GM13977 (cell line): Measurements from ENCODE around the gene MYO19.
"Not testable (repeated sequence)": the region's sequence is repeated elsewhere in the genome, so short reads cannot be mapped to it uniquely, and the experiment has no call there.

ENCODE experiments used
- DNase-seq: peaks from one replicate; pipeline ENCODE4 v3.0.0; 2012; ENCODE audit warnings: low spot score
- in situ Hi-C: fragments of 300-500 bp; cut with MboI; formaldehyde crosslinking; loops from one replicate; pipeline ENCODE4 v1.12.0; 2022; ENCODE audit warnings: low sequenced_read_pairs, low pct_unique_long_range_greater_than_20kb, mixed read lengths, inconsistent platforms; ENCODE audit not compliant: unreplicated experiment
- TF ChIP-seq, protein P1 (sequence below): IDR thresholded peaks from 2 replicates; pipeline ENCODE4 v1.5.1; 2012; ENCODE audit warnings: mild to moderate bottlenecking, control low read depth; ENCODE audit not compliant: insufficient read depth; ENCODE audit errors: extremely low read depth, missing control alignments

Gene MYO19

GRCh38 chr17:36509272-36509985, 25.2 kb downstream of the MYO19 start:
- no peak for DNase-seq
- TF ChIP-seq, protein P1, sequence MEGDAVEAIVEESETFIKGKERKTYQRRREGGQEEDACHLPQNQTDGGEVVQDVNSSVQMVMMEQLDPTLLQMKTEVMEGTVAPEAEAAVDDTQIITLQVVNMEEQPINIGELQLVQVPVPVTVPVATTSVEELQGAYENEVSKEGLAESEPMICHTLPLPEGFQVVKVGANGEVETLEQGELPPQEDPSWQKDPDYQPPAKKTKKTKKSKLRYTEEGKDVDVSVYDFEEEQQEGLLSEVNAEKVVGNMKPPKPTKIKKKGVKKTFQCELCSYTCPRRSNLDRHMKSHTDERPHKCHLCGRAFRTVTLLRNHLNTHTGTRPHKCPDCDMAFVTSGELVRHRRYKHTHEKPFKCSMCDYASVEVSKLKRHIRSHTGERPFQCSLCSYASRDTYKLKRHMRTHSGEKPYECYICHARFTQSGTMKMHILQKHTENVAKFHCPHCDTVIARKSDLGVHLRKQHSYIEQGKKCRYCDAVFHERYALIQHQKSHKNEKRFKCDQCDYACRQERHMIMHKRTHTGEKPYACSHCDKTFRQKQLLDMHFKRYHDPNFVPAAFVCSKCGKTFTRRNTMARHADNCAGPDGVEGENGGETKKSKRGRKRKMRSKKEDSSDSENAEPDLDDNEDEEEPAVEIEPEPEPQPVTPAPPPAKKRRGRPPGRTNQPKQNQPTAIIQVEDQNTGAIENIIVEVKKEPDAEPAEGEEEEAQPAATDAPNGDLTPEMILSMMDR: no peak
- in situ Hi-C loops: no loop called here

GRCh38 chr17:36508439-36508838, 26.2 kb downstream of the MYO19 start:
- in situ Hi-C loops: not testable (repeated sequence)

GRCh38 chr17:36507266-36507665, 27.4 kb downstream of the MYO19 start:
- in situ Hi-C loops: no loop called here
- no peak for DNase-seq
- TF ChIP-seq, protein P1: no peak

More at GRCh38 chr17:36508439-36508838, 26.2 kb downstream of the MYO19 start:
- not testable (repeated sequence) for DNase-seq

DNA sequence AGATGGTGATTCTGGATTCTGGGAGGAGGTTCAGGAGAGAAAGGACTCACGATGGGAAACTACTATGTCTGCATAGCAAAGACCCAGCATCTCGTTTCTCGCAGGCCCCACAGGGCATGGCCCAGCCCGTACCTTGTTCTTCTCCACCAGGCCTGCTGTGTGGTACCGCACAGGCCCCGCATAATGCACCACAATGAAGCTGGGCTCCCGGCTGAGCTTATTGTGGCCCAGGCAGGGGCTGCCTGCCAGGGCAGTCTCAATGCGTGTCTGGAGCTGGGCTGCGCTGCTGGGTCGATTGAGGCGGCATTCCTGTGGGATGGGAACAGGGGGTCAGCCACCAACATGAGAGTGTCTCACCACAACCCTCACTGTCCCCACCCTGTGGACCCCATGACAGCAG, 27.8 kb downstream of the MYO19 start:
- no peak for DNase-seq
- TF ChIP-seq, protein P1: no peak
- in situ Hi-C loops: no loop called here

GRCh38 chr17:36506249-36506826, 28.3 kb downstream of the MYO19 start:
- in situ Hi-C loops: no loop called here
- no peak for DNase-seq
- TF ChIP-seq, protein P1: no peak

DNA sequence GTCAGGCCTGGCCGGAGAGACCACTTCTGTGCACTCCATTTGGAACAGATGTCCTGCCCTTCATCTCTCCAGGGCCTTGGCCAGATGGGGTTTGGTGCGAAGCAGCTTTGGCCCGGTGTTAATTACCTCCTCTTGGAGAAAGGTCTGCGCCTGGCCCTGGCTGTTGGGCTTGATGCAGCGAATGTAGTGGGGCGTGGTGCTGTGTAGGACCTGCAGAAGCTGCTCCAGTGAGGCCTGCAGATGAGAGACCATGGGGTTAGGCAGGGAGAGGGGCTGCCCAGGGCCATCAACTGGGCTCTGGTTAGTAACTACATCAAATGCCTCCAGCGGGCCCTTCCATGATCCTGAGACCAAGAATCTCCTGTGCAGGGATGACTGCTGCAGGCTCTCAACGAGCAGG, 29.5 kb downstream of the MYO19 start:
- in situ Hi-C loops: no loop called here
- TF ChIP-seq, protein P1: no peak
- DNase-seq: no peak

GRCh38 chr17:36504156-36504545, 30.5 kb downstream of the MYO19 start:
- in situ Hi-C loops: no loop called here
- DNase-seq: no peak

More at GRCh38 chr17:36504156-36504545, 30.5 kb downstream of the MYO19 start:
- TF ChIP-seq, protein P1: no peak
